Effector CD8-positive, alpha-beta T cell (primary cell): ENCODE results near the gene SYNGR1.
A peak's percentile ranks its signal among the peaks of the same experiment; 100 is the strongest.

Source experiments
- DNase-seq: peaks from one replicate; lab custom pipeline; 2025; lab: John Stamatoyannopoulos, UW
- total RNA-seq, 4 experiments: gene quantifications; one replicate each; lab custom pipeline; 2026; lab: John Stamatoyannopoulos, UW

The SYNGR1 gene
- 0.44 to 13.9 (median 3.4) reads per million in 4 experiments for total RNA-seq

- DNase-seq: no peak
These were observed at the start of gene SYNGR1 for GRCh38 chr22:39349967-39350726. SYNGR1 (plus strand) TSS chr22:39349991; CDS start chr22:39350011, 20 bp downstream.

GRCh38 chr22:39300186-39300830 lies 49.5 kb upstream of the SYNGR1 start:
- DNase-seq: no peak

- DNase-seq: no peak
These were observed 48.7 kb upstream of the SYNGR1 start for GRCh38 chr22:39301108-39301507.

GRCh38 chr22:39301926-39302325 lies 47.9 kb upstream of the SYNGR1 start:
- no peak for DNase-seq

DNA sequence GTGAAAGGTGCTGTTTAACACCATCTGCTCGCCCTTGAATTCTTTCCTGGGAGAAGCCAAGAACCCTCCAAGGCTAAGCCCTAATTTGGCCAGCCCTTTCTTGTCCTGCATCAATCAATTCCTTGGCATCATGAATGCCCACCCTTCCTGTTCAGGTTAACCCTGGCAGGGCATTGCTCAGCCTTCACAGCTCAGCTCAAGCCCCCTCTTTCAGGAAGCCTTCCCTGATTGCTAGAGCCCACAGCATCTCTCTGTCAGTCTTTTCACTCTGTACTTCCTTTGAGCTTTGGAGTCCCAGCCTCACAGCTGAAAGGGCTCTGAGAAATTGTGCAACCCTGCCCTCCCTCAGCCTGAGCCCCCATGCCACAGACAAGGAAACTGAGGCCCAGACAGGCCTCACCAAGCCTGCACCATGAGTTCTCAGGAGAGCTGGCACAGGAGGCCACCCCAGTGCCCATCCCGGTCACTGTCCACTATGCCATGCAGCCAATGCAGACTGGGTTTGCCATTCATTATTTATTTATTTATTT lies 47.3 kb upstream of the SYNGR1 start:
- DNase-seq: no peak

- DNase-seq: no peak
These were observed 46.4 kb upstream of the SYNGR1 start for GRCh38 chr22:39303358-39303757.

DNA sequence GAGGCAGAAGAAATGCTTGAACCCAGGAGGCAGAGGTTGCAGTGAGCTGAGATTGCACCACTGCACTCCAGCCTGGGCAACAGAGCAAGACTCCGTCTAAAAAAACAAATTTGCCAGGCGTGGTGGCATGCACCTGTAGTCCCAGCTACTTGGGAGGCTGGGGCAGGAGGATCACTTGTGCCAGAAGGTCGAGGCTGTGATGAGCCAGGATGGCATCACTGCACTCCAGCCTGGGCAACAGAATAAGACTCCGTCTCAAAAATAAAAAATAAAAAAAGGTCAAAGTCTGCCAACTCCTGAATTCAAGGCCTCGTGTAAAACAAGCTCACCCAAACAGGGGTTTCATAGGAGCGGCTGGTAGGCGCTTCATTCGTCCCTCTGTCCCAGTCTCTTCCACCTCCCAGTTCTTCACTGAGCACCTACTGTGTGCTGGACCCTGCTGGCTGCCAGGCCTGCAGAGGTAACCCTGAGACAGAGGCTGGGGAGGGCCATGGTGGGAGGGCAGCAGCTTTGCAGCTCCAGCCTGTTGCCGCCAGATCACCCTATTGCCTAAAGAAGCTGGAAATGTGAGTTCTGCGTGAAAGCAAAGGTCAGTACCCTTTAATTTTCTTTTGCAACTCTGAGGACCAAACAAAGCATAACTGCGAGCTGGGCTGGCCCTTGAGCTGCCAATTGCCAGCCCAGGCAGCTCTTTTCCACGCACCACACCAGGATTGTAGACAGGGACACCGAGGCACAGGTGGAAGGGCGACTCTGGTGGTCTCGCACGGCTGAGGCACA lies 45.7 kb upstream of the SYNGR1 start:
- no peak for DNase-seq

- peak; percentile 16 for DNase-seq
These were observed 43.1 kb upstream of the SYNGR1 start for GRCh38 chr22:39306456-39307361.

GRCh38 chr22:39308614-39309363 lies 41.0 kb upstream of the SYNGR1 start:
- DNase-seq: no peak

GRCh38 chr22:39309364-39309861 lies 40.4 kb upstream of the SYNGR1 start:
- no peak for DNase-seq

- no peak for DNase-seq
These were observed 39.7 kb upstream of the SYNGR1 start for GRCh38 chr22:39309881-39310714.

- DNase-seq: no peak
These were observed 38.0 kb upstream of the SYNGR1 start for GRCh38 chr22:39311592-39312400.

DNA sequence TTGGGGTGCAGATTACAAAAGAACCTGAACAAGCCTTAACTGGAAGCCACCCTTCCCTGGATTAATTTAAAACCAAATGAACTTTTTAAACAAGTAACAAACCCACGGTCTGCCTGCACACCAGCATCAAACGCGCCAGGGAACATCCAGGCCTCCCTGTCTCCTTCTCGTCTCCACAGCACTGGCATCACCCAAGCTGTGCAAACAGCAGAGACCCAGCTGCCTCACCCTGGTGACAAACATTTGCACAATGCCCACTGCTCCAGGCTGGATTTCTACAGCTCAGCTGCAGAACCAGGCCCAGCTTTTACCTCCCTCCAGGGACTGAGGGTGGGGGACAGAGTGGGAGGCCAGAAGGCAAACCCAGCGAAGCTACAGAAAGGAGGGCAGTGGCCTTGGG lies 37.4 kb upstream of the SYNGR1 start:
- no peak for DNase-seq

GRCh38 chr22:39313258-39314001 lies 36.4 kb upstream of the SYNGR1 start:
- DNase-seq: no peak

DNA sequence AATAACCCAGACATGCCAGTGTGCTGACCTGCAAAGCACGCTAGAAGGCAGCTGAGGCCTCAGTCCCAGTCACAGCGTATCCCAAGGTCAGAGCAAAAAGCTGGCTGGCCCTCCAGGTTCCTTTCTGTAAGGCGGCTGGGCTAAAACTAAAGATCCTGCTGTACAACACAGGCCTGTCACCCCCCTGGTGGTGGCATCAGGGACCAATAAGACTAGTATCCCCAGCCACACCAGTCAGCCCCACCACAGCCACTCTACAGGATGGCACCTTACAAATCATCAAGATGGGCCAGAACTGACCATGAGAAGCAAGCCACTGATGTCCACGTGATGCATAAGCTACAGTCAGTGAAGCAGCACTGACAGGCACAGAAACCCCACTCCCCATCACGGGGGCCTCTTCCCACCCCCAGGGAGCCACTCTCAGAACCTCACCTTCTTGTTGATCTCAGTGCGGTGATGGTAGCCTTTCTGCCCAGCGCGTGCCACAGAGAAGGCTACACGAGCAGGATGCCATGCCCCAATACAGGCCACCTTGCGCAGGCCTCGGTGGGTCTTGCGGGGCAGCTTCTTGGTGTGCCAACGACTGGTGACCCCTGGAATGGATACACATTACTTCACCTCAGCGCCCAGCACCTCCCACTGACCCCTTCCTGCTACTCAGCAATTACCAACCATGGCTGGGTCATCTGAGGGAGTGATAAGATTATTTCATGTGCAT lies 35.4 kb upstream of the SYNGR1 start:
- no peak for DNase-seq

- no peak for DNase-seq
These were observed 34.4 kb upstream of the SYNGR1 start for GRCh38 chr22:39315389-39315788.

- peak; percentile 61 for DNase-seq
These were observed 33.2 kb upstream of the SYNGR1 start for GRCh38 chr22:39316440-39317083.
